AG10803 (cell line): ENCODE data around the gene PIEZO1.
A peak's percentile ranks its signal among the peaks of the same experiment; 100 is the strongest.

Experiments
- DNase-seq: peaks from one replicate; pipeline ENCODE4 v3.0.0; 2010; ENCODE audit warnings: low read depth
- H3K4me3 ChIP-seq: 2 replicates; pipeline ENCODE4 v1.5.1; 2011; ENCODE audit warnings: mild to moderate bottlenecking, low read length, control low read depth
- TF ChIP-seq, protein P1 (sequence below): conservative IDR thresholded peaks from 2 replicates; pipeline ENCODE4 v1.5.1; 2011; ENCODE audit warnings: mild to moderate bottlenecking, low read length, control low read depth, inconsistent platforms

PIEZO1 gene

DNA sequence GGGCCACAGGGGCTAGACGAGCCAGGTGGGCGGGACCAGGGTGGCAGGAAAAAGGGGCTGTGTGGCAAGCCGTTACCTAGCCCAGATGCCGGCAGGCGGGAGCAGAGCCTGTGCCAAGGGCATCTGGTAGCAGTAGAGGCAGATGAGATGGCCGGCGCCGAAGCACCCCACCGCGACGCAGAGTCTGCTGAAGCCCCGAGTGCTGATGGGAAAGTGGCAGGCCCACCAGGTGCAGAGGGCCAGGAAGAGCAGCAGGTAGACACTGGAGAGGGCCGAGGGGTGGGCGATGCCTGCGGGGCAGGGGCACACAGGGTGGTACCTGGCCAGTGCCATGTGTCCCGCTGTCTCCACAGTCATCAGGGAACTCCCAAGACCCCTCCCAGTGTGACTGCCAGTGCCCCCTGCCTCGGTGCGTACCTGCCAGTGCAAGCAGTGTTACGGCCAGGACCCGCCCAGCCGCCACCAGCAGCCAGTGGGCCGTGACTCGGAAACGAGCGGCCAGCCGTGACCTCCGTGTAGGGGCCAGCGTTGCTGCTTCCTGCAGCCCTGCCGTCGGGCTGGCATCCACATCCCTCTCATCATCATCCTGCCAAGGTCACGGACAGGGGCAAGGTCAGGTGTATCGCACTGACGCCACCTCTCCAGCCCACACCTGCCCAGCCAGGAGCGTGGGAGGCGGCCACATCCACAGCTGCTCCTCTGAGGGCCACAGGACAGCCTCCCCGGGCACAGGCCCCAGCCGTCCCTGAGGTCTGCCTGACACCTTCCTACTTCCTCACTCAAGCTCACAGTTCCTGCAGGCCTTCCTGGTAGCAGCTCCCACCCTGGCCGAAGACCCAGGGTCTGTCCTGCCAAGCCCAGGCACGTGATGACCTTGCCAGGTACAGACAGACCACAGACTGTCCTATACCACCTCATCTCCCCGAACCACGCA lies 46.6 kb downstream of the PIEZO1 start:
- no peak overlapping the region for H3K4me3 ChIP-seq
- DNase-seq, result no peak
- TF ChIP-seq, protein P1, sequence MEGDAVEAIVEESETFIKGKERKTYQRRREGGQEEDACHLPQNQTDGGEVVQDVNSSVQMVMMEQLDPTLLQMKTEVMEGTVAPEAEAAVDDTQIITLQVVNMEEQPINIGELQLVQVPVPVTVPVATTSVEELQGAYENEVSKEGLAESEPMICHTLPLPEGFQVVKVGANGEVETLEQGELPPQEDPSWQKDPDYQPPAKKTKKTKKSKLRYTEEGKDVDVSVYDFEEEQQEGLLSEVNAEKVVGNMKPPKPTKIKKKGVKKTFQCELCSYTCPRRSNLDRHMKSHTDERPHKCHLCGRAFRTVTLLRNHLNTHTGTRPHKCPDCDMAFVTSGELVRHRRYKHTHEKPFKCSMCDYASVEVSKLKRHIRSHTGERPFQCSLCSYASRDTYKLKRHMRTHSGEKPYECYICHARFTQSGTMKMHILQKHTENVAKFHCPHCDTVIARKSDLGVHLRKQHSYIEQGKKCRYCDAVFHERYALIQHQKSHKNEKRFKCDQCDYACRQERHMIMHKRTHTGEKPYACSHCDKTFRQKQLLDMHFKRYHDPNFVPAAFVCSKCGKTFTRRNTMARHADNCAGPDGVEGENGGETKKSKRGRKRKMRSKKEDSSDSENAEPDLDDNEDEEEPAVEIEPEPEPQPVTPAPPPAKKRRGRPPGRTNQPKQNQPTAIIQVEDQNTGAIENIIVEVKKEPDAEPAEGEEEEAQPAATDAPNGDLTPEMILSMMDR, result no peak

DNA sequence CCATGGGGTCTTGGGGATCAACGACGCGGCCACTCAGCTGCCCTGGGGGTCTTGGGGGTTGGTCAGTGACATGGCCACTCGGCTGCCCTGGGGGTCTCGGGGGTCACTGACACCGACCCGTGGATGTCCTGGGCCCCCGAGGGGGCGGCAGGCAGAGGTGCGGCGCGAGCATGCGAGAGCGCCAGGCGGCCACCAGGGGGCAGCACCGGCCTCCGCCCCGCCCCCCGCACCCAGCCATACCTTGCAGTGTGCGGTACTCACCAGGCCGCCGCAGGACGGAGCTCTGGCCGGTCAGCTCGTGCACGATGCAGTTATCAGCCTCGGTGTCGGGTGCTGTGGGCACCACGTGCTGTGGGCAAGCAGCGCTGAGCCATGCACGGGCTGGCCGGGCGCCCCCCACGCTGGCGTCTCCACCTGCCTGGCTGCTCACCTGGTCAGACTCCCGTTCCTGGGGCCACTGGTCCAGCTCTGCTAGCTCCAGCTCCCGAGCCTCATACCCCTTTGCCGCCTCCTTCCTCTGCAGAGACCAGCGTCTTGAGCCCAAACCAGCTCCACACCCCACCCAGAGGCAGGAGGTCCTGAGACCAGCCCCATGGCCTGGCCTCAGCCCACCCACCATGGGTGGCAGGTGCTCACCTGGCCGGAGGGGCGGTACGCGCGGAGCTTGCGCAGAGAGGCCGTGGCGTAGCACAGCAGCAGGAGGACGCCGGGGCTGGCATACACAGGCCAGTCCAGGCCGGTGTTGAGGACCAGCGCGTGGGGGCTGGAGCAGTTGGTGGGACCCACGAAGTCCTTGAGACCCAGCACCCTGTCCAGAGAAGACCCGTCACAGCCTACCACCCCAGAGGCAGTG lies 47.5 kb downstream of the PIEZO1 start:
- peak; percentile 63 for DNase-seq
- TF ChIP-seq, protein P1, result peak; percentile 59
- H3K4me3 ChIP-seq, result no peak overlapping the region

- H3K4me3 ChIP-seq, result no peak overlapping the region
- no peak for DNase-seq
- TF ChIP-seq, protein P1, result no peak
Observed at GRCh38 chr16:88736496-88736895, 48.5 kb downstream of the PIEZO1 start.

DNA sequence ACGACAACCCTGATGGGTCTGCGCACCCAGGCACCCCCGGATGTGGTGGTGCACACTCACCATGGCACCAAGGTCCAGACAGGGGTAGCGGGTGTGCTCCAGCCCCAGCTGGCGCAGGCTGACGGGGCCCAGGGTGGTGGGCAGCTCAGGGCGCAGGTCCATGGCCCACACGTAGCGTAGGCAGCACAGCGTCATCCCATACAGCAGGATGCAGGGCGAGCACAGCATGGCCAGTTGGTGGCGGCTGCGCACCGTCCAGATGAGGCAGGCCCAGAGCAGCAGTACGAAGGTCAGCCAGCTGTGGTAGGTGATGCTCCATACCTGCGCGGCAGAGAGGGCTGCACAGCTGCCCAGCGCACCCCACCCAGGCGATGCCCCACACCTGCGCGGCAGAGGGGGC lies 48.9 kb downstream of the PIEZO1 start:
- DNase-seq, result no peak
- no peak overlapping the region for H3K4me3 ChIP-seq
- TF ChIP-seq, protein P1, result no peak

GRCh38 chr16:88735616-88736015 lies 49.4 kb downstream of the PIEZO1 start:
- TF ChIP-seq, protein P1, result no peak
- H3K4me3 ChIP-seq, result no peak overlapping the region
- DNase-seq, result no peak

- H3K4me3 ChIP-seq, result no peak overlapping the region
- TF ChIP-seq, protein P1, result no peak
- DNase-seq, result no peak
Observed at GRCh38 chr16:88735121-88735520, 49.9 kb downstream of the PIEZO1 start.
